Keratinocyte (primary cell): ENCODE data around the gene TENT4B. TPM values are rescaled to one million over a fixed set of nuclear protein-coding genes. Genes with fewer than 3 reads are reported as not detected.
A peak's percentile ranks its signal among the peaks of the same experiment; 100 is the strongest.

Experiments
- DNase-seq: peaks from one replicate; pipeline ENCODE4 v3.0.0-alpha.2; 2011; ENCODE audit warnings: low read depth, missing footprints, low spot score
- FAIRE-seq: peaks from 2 replicates; lab custom pipeline; 2011; peaks lifted over from hg19 to GRCh38; lab: Jason Lieb, UNC
- H2AFZ ChIP-seq: 2 replicates; pipeline ENCODE4 v1.6.0; 2012; ENCODE audit warnings: low read length, control low read depth, inconsistent platforms; ENCODE audit not compliant: control insufficient read depth
- H3K27ac ChIP-seq: 2 replicates; pipeline ENCODE4 v1.5.1; 2011; ENCODE audit warnings: low read length; ENCODE audit not compliant: control insufficient read depth, insufficient read depth
- H3K27me3 ChIP-seq: 3 replicates; pipeline ENCODE4 v1.6.0; 2011; ENCODE audit warnings: low read length; ENCODE audit not compliant: control insufficient read depth, insufficient read depth; ENCODE audit errors: extremely low read depth
- H3K36me3 ChIP-seq, 2 experiments: 2 replicates in 1 of 2; 3 replicates in 1 of 2; pipeline ENCODE4 v1.5.1; 2011; ENCODE audit warnings: low read length in 2 of 2, mild to moderate bottlenecking in 1 of 2; ENCODE audit not compliant: control insufficient read depth in 2 of 2, insufficient read depth in 2 of 2; ENCODE audit errors: extremely low read depth in 1 of 2
- H3K4me1 ChIP-seq: 3 replicates; pipeline ENCODE4 v1.5.1; 2011; ENCODE audit warnings: low read length; ENCODE audit not compliant: control insufficient read depth, insufficient read depth; ENCODE audit errors: extremely low read depth
- H3K4me2 ChIP-seq: 3 replicates; pipeline ENCODE4 v1.6.0; 2011; ENCODE audit warnings: low read depth, low read length; ENCODE audit not compliant: control insufficient read depth, insufficient read depth; ENCODE audit errors: extremely low read depth
- H3K4me3 ChIP-seq, 3 experiments: fragments of 200-600 bp in 1 of 3; sonication (generic) in 1 of 3; 2 replicates in 2 of 3; 3 replicates in 1 of 3; pipeline ENCODE4 v1.5.1; 2011 to 2016; ENCODE audit warnings: low read length in 3 of 3, mild to moderate bottlenecking in 3 of 3, control low read depth in 2 of 3, inconsistent platforms in 1 of 3, low read depth in 1 of 3, mixed read lengths in 1 of 3, mixed run types in 1 of 3, moderate library complexity in 1 of 3; ENCODE audit not compliant: control insufficient read depth in 2 of 3, insufficient read depth in 2 of 3; ENCODE audit errors: extremely low read depth in 1 of 3
- H3K79me2 ChIP-seq: 2 replicates; pipeline ENCODE4 v1.6.0; 2012; ENCODE audit warnings: low read length; ENCODE audit not compliant: control insufficient read depth, insufficient read depth
- H3K9ac ChIP-seq: 3 replicates; pipeline ENCODE4 v1.6.0; 2011; ENCODE audit warnings: low read length; ENCODE audit not compliant: control insufficient read depth, insufficient read depth; ENCODE audit errors: extremely low read depth
- H3K9me1 ChIP-seq: 3 replicates; pipeline ENCODE4 v1.6.0; 2011; ENCODE audit warnings: low read length; ENCODE audit not compliant: control insufficient read depth, insufficient read depth; ENCODE audit errors: extremely low read depth
- H3K9me3 ChIP-seq: 2 replicates; pipeline ENCODE4 v1.5.1; 2012; ENCODE audit warnings: low read depth, low read length; ENCODE audit not compliant: control insufficient read depth
- H4K20me1 ChIP-seq: 3 replicates; pipeline ENCODE4 v1.6.0; 2011; ENCODE audit warnings: low read length; ENCODE audit not compliant: control insufficient read depth, insufficient read depth; ENCODE audit errors: extremely low read depth
- CTCF ChIP-seq, 3 experiments: IDR thresholded peaks in 1 of 3; conservative IDR thresholded peaks in 1 of 3; optimal IDR thresholded peaks in 1 of 3; 2 replicates in 2 of 3; 3 replicates in 1 of 3; pipeline versions ENCODE3 to v1.5.1; 2011; ENCODE audit warnings: low read length in 3 of 3, mild to moderate bottlenecking in 3 of 3, moderate library complexity in 2 of 3, control low read depth in 1 of 3, inconsistent platforms in 1 of 3; ENCODE audit not compliant: insufficient read depth in 2 of 3; ENCODE audit errors: extremely low read depth in 1 of 3
- EZH2 ChIP-seq: IDR thresholded peaks from one replicate; pipeline ENCODE4 v1.6.1; 2012; ENCODE audit warnings: inconsistent platforms, mild to moderate bottlenecking, low read length, moderate library complexity
- dilution Hi-C: fragments of 300-500 bp; cut with MboI; formaldehyde crosslinking; loops from one replicate; pipeline ENCODE4 v1.7.0; 2020; ENCODE audit warnings: low sequenced_read_pairs; ENCODE audit not compliant: extremely low pct_ligation_motif_present
- polyA plus RNA-seq, 5 experiments: library from polyadenylated mRNA; depleted of rRNA in 3 of 5; stranded (reverse) in 3 of 5; stranded (forward) in 1 of 5; unstranded in 1 of 5; fragments of >200 nt; gene quantifications; 1 replicate in 1 of 5; 2 replicates in 3 of 5; 3 replicates in 1 of 5; pipeline versions ENCODE4 v1.2.1 to v1.2.3, GENCODE V29; 2011 to 2012; ENCODE audit warnings: missing spikeins in 2 of 5, low read depth in 1 of 5, low replicate concordance in 1 of 5

Gene TENT4B
- polyA plus RNA-seq, 1 donor (not counting 4 experiments of a cell fraction or from before 2014, with no cell fraction given) = 14.8 TPM

GRCh38 chr16:50244504-50245416 lies 91.7 kb downstream of the TENT4B start:
- TF ChIP-seq CTCF (optimal IDR thresholded peaks at IDR 0.05 in 1 of 3, IDR thresholded peaks at IDR 0.05 in 1 of 3, conservative IDR thresholded peaks at IDR 0.05 in 1 of 3; ENCODE audit: extremely low read depth in 1 of 3, insufficient read depth in 2 of 3, low read length in 3 of 3) = peak in 1 of 3 experiments; percentile 7
- no peak for TF ChIP-seq EZH2
- Histone ChIP-seq H3K4me2 (peak overlapping the region; percentile 96), H2AFZ (peak overlapping the region; percentile 85), H3K4me1 (peaks cover 22% of the 10 kb centered on the region), H4K20me1 (no peaks in the 10 kb centered on the region), H3K9me3 (no peaks in the 10 kb centered on the region), H3K79me2 (no peaks in the 10 kb centered on the region), H3K27ac (peak overlapping the region; percentile 99), H3K9ac (peak overlapping the region; percentile 91), H3K4me3 (peak overlapping the region; percentile 56 to 82 (median 72)), H3K27me3 (no peaks in the 10 kb centered on the region), H3K9me1 (peaks cover 1% of the 10 kb centered on the region), H3K36me3 (no peaks in the 10 kb centered on the region)
- FAIRE-seq (no peak), DNase-seq (no peak)
- dilution Hi-C loops = no loop called here

- Histone ChIP-seq H3K9me1 (peaks cover 3% of the 10 kb centered on the region), H3K4me1 (peaks cover 22% of the 10 kb centered on the region), H3K4me3 (peak overlapping the region; percentile 56 to 82 (median 72)), H3K36me3 (no peaks in the 10 kb centered on the region), H3K79me2 (no peaks in the 10 kb centered on the region), H2AFZ (peak overlapping the region; percentile 85), H3K9ac (peak overlapping the region; percentile 91), H3K27ac (peak overlapping the region; percentile 99), H3K4me2 (peak overlapping the region; percentile 96), H4K20me1 (no peaks in the 10 kb centered on the region), H3K9me3 (no peaks in the 10 kb centered on the region), H3K27me3 (no peaks in the 10 kb centered on the region)
- FAIRE-seq = peak; percentile 93
- dilution Hi-C loops = no loop called here
- DNase-seq = no peak
- peak in 1 of 3 experiments; percentile 38 for TF ChIP-seq CTCF (optimal IDR thresholded peaks at IDR 0.05 in 1 of 3, IDR thresholded peaks at IDR 0.05 in 1 of 3, conservative IDR thresholded peaks at IDR 0.05 in 1 of 3; ENCODE audit: extremely low read depth in 1 of 3, insufficient read depth in 2 of 3, low read length in 3 of 3)
- TF ChIP-seq EZH2 = no peak
Measured at GRCh38 chr16:50245417-50246298, 92.6 kb downstream of the TENT4B start.
